GM12891 (cell line): ENCODE results near the gene RAB5IF.

Experiments used
- DNase-seq: peaks from one replicate; pipeline ENCODE4 v3.0.0; 2011; ENCODE audit warnings: low spot score; ENCODE audit not compliant: insufficient read length
- FAIRE-seq: peaks from 2 replicates; lab custom pipeline; 2011; peaks lifted over from hg19 to GRCh38; lab: Jason Lieb, UNC
- PAX5 ChIP-seq: IDR thresholded peaks from 2 replicates; pipeline ENCODE4 v1.6.1; 2011; ENCODE audit warnings: low read length, moderate library complexity, mild to moderate bottlenecking; ENCODE audit not compliant: insufficient read depth, severe bottlenecking
- POLR2A ChIP-seq: IDR thresholded peaks from 2 replicates; pipeline ENCODE4 v1.6.1; 2011; ENCODE audit warnings: low read depth, low read length, control low read depth
- POLR2AphosphoS5 ChIP-seq: IDR thresholded peaks from 2 replicates; pipeline ENCODE4 v1.6.1; 2011; ENCODE audit warnings: low read depth, low read length, control low read depth
- POU2F2 ChIP-seq: IDR thresholded peaks from 2 replicates; pipeline ENCODE4 v1.6.1; 2011; ENCODE audit warnings: low read depth, mild to moderate bottlenecking, control low read depth, low read length, moderate library complexity
- SPI1 ChIP-seq: IDR thresholded peaks from 2 replicates; pipeline ENCODE4 v1.6.1; 2011; ENCODE audit warnings: low read depth, low read length, control low read depth
- TAF1 ChIP-seq: IDR thresholded peaks from 2 replicates; pipeline ENCODE4 v1.6.1; 2011; ENCODE audit warnings: low read depth, low read length, control low read depth

The RAB5IF gene

DNA sequence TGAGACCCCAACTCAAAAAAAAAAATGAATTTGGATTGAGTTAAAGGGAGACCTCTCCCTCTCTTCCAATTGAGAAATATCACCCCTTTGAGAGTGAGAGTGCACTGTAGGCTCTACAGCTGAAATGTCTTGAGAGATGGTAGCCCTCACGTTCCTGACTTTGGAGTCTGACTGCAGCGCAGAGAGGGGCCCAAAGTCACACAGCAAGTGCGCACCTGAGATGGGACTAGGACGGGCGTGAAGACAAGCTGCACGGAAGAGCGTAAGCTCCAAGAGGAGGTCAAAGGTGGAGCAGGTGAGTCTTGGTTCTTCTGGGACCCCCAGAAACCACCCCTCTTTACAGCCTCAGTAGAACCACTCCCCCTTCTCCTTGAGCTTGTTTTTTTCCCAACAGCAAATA is 39.8 kb downstream of the RAB5IF start:
- TF ChIP-seq PAX5 (no peak), POU2F2 (no peak), TAF1 (no peak), POLR2AphosphoS5 (no peak), SPI1 (no peak), POLR2A (no peak)
- DNase-seq = no peak
- no peak for FAIRE-seq

DNA sequence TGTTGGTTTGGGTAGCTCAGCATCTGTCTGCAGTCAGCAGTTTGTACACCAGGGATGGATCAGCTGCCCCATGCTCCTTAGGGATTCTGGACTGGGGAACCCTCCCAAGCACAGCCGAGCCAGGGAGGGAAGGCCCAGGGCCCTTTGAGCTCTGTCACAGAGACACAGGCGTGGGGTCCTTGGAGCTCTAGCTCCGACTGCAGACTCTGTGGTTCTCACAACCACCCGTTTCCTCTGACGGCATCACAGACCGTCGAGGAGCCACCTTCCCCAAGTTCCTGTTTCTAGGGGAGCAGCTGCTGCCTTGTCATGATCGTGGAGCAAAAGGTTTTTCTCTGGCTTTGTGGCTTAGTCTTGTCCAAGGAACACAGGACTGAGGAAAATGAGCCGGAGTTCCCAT is 40.4 kb downstream of the RAB5IF start, which contains the start of gene SLA2:
Gene SLA2 (minus strand): TSS at position 199 of the 400 bp plus-strand sequence. CDS start 4,861 bp downstream, outside the sequence.
- TF ChIP-seq POU2F2 (no peak), SPI1 (peak; percentile 73)
- FAIRE-seq = no peak
- DNase-seq = peak; percentile 46

DNA sequence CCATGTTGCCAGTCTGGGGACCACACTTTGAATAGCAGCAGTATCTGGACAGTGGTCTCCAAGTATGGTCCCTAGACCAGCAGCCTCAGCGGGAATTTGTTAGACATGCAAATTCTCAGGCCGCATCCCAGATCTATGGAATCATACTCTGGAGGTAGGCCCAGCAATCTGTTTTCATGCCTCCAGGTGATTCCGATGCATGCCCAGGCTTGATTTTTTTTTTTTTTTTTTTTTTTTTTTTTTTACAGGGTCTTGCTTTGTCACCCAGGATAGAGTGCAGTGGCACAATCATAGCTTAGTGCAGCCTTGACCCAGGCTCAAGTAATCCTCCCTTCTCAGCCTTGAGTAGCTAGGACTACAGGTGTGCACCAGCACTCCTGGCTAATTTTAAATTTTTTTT is 41.1 kb downstream of the RAB5IF start:
- DNase-seq (no peak), FAIRE-seq (no peak)
- TF ChIP-seq PAX5 (no peak), POLR2AphosphoS5 (no peak), POU2F2 (no peak), POLR2A (no peak), TAF1 (no peak), SPI1 (no peak)

DNA sequence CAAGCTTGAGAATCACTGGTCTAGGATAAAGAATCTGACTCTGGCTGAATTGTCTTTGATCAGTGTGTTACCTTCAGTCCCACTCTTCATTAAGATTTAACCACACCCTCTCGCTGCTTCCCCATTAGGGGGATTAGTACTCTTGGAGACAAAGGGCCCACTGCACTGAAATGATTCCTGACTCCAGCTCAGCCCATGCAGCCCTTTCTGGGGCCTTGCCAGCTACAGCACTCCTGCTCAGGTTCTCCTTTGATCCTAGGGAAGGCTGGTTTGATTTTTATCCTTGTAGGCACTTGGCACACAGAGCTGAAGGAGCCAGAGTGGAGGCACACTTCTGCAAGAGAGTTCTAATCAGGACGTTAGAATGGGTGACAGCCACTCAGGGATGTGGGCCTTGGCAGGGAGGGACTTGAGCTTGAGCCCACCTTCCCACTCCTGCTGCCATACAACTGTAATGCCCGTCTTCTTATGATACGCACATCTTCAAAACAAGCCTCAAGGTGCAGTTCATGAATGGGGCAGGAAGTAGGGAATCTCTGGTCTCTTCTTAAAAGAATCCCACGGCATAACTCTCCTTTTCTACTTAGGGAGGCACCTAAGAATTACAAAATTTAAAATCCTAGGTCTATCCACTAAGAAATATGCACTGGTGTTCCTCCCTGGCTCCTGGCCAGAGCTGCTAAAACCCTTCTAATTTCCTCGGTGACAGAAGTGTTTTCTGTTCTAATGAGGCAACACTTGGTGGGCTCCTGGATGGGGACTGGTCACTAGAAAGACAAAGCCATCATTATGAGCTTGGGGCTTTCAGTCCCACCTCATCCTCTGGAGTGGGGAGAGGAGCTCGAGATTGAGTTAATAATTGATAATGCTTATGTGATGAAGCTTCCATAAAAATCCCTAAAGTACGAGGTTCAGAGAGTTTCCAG is 41.9 kb downstream of the RAB5IF start:
- TF ChIP-seq TAF1 = no peak
- no peak for TF ChIP-seq PAX5
- TF ChIP-seq SPI1 = no peak
- no peak for TF ChIP-seq POU2F2
- no peak for TF ChIP-seq POLR2AphosphoS5
- TF ChIP-seq POLR2A = no peak
- no peak for FAIRE-seq
- DNase-seq = no peak

DNA sequence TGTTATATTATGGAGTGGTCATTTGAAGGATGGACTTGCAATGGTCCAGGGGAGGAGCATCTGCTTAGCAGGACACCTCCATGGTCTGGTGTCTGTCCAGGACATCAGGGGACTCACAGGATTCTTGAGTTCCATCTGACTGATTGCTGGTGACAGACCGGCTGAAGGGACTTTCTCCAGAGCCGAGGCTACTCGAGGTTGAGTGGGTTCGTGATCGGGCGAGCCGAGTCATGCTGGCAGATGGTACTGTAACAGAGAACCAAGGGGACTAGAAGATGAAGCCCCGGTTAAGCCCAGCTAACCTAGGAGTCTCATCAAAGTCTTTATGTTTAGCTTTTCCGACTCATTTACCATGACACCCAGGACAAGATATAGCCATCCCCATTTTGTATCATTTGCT is 47.9 kb downstream of the RAB5IF start:
- TF ChIP-seq POLR2AphosphoS5 = no peak
- no peak for TF ChIP-seq SPI1
- TF ChIP-seq TAF1 = no peak
- no peak for TF ChIP-seq POU2F2
- no peak for TF ChIP-seq PAX5
- TF ChIP-seq POLR2A = no peak
- no peak for FAIRE-seq
- no peak for DNase-seq

DNA sequence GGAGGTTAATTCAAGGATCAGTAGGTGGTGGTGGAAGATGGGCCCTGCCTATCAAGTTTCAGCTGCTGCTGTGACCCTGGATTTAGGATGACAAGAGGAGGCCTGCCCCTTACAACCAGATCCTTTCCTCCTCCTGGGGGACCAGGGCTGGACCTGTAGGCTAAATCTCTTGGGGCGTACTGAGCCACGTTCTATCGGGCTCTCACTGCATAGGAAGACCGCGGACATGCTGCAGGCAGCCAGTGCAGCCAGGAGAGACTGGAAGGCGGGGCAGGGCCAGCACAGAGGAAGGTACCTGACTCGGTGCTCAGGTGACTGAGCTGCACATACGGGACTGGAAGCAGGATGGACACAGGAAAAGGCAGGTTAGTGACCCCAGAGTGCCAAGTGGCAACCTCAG is 48.9 kb downstream of the RAB5IF start:
- FAIRE-seq (no peak), DNase-seq (no peak)

DNA sequence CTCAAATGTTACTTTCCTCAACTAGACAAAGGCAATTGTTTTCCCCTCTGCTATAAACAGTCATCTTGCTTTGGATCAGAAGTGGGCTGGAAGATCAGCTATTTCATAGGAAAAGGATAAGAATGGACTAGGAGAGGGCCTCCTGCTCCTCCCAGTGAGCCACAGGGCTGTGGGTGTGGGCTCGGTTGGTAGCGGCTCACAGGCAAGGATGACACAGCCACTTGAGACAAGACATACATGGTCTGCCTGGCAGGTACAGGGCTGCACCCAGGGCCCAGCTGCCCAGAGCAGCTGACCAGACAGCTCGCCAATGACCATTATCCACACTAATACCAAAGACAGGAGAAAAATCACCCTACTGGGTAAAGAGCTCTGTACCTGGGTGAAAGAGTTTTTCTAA is 49.4 kb downstream of the RAB5IF start:
- TF ChIP-seq POLR2A (no peak), POLR2AphosphoS5 (no peak), TAF1 (no peak), SPI1 (no peak), PAX5 (no peak), POU2F2 (no peak)
- FAIRE-seq (no peak), DNase-seq (no peak)

More for the DNA sequence above, 48.9 kb downstream of the RAB5IF start:
- no peak for TF ChIP-seq SPI1
- no peak for TF ChIP-seq POU2F2
- no peak for TF ChIP-seq TAF1
- TF ChIP-seq POLR2AphosphoS5 = no peak
- no peak for TF ChIP-seq PAX5
- TF ChIP-seq POLR2A = no peak

DNA sequence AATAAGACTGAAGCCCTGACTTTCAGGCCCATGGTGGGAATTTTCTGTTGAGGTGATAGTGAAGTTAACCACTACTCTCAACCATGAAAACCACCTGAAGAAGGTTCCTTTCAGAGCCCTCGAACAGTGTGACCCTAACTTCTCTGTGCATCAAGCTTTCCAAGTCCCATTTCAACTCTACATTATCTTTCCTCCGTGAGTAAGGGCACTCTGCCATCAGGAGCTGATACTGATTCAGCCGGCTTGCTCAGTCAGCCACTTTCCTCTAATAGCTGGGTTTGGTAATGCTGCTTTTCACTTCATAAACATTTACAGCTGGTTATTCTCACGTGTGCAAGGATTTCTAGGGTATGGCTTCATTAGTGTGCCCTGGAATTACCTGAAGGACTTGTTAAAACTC is 51.2 kb downstream of the RAB5IF start:
- FAIRE-seq = no peak
- no peak for DNase-seq
- TF ChIP-seq TAF1 = no peak
- TF ChIP-seq POLR2A = no peak
- TF ChIP-seq POLR2AphosphoS5 = no peak
- no peak for TF ChIP-seq PAX5
- no peak for TF ChIP-seq SPI1
- no peak for TF ChIP-seq POU2F2

DNA sequence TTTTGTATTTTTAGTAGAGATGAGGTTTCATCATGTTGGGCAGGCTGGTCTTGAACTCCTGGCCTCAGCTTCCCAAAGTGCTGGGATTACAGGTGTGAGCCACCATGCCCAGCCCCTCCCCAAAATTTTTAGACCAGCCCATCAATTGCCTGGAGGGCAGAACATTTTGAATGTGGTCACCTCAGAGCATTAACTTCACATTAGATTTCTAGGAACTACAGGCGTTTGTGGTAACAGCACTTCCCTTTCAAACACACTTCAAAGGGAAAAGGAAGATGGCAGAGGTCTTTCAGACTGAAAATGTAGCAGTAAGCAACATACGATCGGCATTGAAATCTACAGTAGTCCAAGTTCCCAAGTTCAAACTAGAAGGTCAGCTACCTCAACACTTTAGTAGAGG is 52.7 kb downstream of the RAB5IF start:
- FAIRE-seq (no peak), DNase-seq (no peak)
- TF ChIP-seq TAF1 = no peak
- no peak for TF ChIP-seq POU2F2
- no peak for TF ChIP-seq POLR2AphosphoS5
- TF ChIP-seq POLR2A = no peak
- no peak for TF ChIP-seq PAX5
- TF ChIP-seq SPI1 = no peak
